Astrocyte of the cerebellum (primary cell): ENCODE measurements around the gene PAH.

Experiments
- DNase-seq: peaks from one replicate; pipeline ENCODE4 v3.0.0-alpha.2; 2011; ENCODE audit warnings: low read depth
- H3K4me3 ChIP-seq: 2 replicates; pipeline ENCODE4 v1.5.1; 2011; ENCODE audit warnings: mild to moderate bottlenecking, low read depth, low read length, moderate library complexity
- CTCF ChIP-seq: IDR thresholded peaks from 2 replicates; pipeline ENCODE4 v1.5.1; 2012; ENCODE audit warnings: low read length, low read depth, moderate library complexity, mild to moderate bottlenecking; ENCODE audit errors: missing control alignments
- in situ Hi-C: cut with HindIII; loops from 2 replicates; pipeline ENCODE4 v1.10.0; 2017; ENCODE audit warnings: low sequenced_read_pairs

PAH gene

GRCh38 chr12:102874819-102875218 lies 42.2 kb downstream of the PAH start:
- no peak for TF ChIP-seq CTCF
- no peak for DNase-seq
- in situ Hi-C loops, result no loop called here
- H3K4me3 ChIP-seq, result no peak overlapping the region

GRCh38 chr12:102873077-102873476 lies 44.0 kb downstream of the PAH start:
- no peak for TF ChIP-seq CTCF
- in situ Hi-C loops, result no loop called here
- DNase-seq, result no peak
- H3K4me3 ChIP-seq, result no peak overlapping the region

GRCh38 chr12:102871014-102871413 lies 46.0 kb downstream of the PAH start:
- no peak overlapping the region for H3K4me3 ChIP-seq
- no peak for DNase-seq
- in situ Hi-C loops, result no loop called here
- no peak for TF ChIP-seq CTCF

- in situ Hi-C loops, result no loop called here
- no peak for TF ChIP-seq CTCF
- no peak overlapping the region for H3K4me3 ChIP-seq
- DNase-seq, result no peak
Observed at GRCh38 chr12:102869571-102869970, 47.5 kb downstream of the PAH start.

GRCh38 chr12:102865821-102866615 lies 51.0 kb downstream of the PAH start:
- H3K4me3 ChIP-seq, result no peak overlapping the region
- in situ Hi-C loops, result no loop called here
- DNase-seq, result no peak
- TF ChIP-seq CTCF, result no peak

- TF ChIP-seq CTCF, result no peak
- in situ Hi-C loops, result no loop called here
- no peak for DNase-seq
- H3K4me3 ChIP-seq, result no peak overlapping the region
Observed at GRCh38 chr12:102862486-102862885, 54.6 kb downstream of the PAH start.
